GM21528 (cell line): ENCODE data around the gene FAM168B.

Experiments
- ATAC-seq: cut with Tn5 transposase; IDR thresholded peaks from one replicate; pipeline ENCODE4 v1.9.1; 2021; ENCODE audit warnings: mild to moderate bottlenecking, moderate library complexity; ENCODE audit not compliant: unreplicated experiment, low FRiP score

Gene FAM168B

DNA sequence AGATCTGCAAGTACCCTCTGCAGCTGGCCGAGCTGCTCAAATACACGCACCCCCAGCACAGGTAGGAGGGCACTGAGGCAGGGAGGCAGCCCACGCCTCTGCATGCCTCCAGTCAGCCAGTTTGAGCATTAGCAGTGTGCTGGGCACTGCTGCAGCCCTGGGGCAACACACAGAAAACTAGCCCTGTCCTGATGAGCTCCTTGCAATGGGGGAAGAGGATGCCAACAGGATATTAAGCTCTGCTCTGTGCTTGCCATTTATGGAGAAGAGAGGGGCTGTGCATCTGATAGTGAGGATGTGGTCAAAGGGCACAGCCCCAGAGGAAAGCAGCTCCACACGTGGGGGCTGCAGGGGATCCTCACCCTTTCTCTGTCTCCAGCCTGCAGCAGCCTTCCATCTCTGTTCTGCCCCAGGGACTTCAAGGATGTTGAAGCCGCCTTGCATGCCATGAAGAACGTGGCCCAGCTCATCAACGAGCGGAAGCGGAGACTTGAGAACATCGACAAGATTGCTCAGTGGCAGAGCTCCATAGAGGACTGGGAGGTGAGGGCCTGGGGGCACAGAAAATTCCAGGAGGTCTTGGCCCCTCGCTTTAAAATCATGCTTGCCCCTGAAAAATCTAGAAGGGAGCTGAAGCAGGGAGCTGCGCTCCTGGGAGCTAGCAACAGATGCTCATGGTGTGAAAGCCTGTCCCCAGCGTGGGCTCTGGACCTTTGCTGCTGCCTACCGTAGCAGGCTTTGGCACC, 51.7 kb downstream of the FAM168B start:
- no peak for ATAC-seq

DNA sequence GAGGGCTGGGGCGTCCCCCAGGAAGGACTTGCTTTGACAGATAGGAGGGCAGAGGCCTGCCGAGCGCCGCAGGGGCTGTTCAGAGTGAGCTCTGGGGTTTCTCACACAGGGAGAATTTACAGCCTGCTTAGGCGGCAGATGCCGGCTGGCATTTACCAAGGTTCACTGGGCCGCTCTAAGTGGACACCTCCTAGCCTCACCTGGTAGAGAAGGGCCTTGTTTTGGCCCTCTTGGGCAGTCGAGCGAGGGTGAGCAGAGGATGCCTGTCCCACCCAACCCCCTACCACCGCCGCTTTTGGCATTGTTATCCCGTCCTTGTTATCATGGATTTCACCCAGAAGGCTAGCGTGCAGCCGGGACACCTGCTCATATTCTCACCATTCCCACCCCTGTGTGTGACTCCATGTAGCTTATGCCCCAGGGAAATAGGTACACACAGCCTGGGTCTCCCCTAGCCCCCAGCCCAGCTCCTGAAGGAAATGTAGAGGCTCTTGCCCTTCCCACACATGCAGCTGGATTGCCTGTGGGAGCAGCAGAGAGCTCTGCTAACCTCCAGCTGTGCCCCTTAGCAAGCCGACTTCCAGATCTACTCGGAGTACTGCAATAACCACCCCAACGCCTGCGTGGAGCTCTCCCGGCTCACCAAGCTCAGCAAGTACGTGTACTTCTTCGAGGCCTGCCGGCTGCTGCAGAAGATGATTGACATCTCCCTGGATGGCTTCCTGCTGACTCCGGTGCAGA, 52.4 kb downstream of the FAM168B start:
- no peak for ATAC-seq

DNA sequence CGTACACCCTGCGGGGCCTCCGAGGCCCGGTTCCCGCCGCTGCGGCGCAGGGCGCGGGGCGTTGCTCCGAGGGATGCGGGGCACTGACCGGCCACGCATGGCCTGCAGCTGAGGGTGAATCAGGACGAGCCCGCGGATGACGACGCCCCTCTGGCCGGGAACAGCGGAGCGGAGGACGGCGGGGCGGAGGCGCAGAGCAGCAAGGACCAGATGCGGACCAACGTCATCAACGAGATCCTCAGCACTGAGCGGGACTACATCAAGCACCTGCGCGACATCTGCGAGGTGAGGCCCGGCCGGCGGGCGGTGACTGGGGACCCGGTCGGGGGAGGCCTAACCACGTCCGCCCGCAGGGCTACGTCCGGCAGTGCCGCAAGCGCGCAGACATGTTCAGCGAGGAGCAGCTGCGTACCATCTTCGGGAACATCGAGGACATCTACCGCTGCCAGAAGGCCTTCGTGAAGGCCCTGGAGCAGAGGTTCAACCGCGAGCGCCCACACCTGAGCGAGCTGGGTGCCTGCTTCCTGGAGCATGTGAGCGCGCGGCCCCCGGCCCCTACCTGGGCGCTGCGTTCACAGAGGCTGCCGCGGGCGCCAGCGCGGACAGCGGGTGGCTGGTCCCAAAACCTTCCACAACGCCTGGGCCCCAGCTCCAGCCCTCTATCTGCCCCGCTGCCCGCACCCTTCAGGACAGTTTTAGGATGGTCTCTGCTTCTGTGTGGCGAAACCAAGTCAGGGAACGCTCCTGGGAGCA, 53.2 kb downstream of the FAM168B start:
- ATAC-seq = no peak

DNA sequence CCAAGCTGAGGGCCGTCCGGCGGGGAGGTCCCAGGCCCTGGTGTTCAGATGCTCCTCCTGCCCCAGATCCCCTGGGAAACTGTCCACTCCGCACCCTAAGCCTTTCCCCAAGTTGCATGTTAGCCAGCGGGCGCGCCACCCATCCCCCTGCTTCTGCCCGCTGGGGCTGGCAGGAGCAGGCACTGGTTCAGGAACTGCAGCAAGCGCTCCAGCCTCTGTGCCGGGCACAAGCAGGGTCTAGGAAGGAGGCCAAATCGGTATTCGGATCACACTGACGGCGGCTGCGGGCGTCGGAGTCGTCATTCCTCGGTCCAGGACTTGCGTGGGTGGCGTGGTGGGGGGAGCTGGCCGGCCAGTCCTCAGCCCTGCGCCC, 53.7 kb downstream of the FAM168B start:
- no peak for ATAC-seq

DNA sequence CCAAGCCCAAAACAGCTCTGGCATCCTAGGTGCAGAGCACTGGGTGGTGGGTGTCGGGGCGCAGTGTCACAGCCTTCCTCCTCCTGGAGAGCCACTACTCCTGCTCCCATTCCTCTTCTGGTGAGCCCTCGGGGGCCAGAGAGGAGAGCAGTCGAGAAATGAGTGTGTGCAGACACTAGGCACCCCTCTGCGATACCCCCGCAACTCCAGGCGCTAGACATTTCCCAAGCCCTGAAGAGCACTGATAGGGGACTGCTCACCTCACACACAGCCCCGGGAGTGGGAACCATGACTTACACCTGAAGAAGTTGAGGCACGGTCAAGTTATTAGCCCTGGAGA, 54.2 kb downstream of the FAM168B start:
- no peak for ATAC-seq

DNA sequence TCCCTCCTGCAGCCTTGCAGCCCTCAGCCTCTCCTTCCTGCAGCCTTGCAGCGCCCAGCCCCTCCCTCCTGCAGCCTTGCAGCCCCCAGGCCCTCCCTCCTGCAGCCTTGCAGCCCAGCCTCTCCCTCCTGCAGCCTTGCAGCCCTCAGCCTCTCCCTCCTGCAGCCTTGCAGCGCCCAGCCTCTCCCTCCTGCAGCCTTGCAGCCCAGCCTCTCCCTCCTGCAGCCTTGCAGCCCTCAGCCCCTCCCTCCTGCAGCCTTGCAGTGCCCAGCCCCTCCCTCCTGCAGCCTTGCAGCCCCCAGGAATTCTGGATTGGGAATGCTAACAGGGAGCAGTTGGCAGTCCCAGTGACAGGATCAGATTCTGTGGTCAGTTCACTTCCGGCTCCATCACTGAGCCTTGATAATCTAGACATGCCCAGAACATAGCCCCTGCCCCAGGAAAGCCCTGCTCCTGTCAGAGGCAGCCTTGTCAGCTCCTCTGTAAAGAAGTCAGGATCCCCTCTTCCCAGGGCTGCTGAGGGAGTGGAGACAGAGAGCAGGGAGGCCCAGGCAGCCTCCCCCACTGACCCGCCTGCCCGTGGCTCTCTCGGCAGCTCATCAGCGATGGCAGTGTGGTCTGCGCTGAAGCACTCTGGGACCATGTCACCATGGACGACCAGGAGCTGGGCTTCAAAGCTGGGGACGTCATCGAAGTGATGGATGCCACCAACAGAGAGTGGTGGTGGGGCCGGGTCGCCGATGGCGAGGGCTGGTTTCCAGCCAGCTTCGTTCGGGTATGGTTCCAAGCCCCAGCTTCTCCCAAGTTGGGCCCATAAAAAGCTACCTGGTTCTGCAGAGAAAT, 54.8 kb downstream of the FAM168B start:
- ATAC-seq = no peak

DNA sequence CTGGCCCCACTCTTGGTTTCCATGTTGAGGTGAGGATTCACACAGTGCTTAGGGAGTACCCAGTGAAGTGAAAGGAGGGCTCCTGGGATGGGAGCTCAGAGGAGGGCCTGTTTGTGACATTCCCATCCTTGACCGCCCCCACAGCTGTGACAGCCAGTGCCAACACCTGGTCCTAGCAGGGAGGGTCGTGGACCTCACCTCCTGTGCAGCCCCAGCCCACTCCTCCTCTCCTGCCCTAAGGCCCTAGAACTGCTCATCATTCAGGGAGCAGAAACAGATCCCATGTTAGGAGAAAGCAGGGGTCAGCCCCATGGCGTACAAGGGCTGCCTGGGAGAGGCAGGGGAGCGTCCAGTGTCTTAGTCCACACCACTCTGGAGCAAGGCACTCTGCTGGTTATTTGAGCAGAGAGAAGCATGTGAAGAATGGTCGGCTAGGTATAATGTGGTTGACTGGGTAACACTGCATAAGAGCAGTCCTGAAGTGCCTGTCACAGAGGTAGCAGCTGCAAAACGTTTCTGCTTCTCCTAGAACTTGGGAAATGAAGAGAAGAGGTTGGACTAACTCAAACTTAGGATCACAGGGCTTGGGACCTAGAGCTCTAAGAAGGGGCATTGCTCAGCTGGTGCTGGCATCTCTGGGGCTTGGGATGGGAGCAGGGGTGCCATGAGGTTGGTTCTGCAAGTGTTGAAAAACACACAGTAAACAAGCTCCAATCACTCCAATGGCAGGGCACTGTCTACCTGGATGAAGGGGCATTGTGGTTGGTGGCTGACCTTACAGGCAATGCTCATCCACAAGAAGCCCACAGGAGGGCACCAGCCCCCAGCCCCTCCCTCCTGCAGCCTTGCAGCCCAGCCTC, 55.6 kb downstream of the FAM168B start:
- no peak for ATAC-seq

DNA sequence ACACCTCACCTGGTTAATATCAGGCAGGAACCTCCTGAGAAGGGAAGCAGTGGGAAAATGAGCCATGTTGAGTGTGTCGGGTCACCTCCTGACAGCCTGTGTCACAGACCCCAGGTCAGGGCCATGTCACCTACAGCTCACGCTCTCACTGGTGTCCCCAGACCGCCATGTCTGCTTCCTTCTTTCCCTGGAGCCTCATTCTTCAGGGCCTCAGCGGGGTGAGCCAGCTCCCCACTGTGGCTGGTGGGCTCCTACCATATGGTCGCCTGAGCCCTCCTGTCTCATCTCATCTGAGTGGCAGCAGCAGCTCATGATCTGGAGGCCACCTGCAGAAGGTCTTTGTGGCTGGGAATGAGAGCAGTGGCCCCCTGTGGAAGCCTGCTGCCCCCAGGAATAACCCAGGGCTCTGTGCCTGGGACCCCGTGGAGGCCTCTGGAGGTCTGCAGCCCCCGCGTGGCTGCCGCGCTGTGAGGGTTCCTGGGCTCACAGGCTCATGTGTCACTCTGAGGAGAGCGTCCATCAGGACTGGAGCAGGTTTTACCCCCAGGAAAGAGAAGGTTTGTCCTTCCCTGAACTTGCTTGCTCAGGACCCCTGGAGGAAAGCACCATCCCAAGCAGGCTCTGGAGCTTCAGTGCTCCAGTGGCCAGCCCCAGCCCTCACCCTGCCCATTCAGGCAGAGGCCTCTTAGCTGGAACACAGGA, 56.4 kb downstream of the FAM168B start:
- no peak for ATAC-seq

DNA sequence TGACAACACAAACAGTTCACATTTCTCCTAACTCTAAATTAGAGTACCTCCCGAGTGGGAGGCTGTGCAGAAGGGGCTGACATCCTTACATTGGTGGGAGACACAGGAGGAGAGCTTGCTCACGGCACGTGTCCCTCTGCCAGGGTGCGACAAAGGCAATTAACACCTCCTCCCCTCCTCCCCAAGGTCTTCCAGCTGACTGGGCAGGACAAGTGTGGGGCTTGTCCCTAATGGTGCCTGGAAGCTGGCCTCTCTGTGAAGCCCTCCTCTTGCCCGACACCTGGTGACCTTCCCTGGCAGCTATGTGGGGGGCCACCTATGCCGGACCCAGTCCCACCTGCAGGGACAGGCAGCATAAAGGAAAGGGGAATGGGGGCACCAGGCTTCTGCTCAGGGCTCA, 57.0 kb downstream of the FAM168B start:
- ATAC-seq = no peak

DNA sequence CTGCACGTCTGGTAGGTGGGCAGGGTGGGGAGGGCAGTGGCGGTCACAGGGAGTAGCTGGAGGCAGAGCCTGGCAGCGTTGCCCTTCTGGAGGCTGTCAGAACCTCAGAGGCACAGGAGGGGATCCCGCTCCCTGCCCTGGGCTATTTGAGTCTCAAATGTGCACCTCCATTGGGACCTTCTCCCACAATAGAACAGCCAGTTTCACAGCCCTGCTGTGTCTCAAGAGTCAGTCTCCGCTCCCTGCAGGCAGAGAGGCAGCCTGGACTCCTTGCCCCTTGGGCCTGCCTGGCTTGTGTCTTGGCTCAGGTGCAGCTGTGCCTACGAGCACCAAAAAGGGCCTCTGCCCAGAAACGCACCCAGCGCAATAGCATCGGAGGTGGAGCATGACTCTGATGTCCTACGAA, 57.4 kb downstream of the FAM168B start:
- ATAC-seq = no peak

DNA sequence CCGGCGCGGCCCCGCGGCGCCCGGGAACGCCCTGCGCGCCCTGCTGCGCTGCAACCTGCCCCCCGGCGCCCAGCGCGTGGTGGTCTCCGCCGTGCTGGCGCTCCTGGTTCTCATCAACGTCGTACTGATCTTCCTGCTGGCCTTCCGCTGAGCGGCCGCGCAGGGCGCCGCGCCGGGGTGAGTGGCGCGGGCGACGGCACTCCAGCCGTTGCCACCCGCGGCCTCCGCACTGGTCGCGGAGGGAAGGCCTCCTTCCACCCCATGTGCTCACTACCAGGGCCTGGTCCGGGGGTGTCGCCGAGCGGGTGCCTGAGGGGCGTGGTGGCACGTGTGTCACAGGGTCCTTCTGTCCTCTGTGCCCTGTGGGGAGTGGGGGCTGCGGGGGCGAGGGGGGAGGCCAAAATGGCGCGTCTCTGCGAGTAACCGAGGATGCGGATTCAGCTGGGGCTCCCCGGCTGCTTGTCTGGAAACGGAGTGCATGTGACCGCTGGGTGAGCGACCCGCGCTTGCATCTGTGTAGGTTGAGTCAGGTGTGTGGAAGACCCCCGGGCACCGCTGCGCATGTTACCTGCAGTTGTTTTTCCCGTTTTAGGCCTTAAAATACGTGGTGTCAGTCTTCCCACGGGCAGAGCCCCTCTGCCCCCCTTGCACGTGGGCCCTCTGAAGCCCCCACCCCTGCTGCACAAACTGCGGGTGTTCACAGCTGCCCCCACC, 58.0 kb downstream of the FAM168B start:
- ATAC-seq = no peak

DNA sequence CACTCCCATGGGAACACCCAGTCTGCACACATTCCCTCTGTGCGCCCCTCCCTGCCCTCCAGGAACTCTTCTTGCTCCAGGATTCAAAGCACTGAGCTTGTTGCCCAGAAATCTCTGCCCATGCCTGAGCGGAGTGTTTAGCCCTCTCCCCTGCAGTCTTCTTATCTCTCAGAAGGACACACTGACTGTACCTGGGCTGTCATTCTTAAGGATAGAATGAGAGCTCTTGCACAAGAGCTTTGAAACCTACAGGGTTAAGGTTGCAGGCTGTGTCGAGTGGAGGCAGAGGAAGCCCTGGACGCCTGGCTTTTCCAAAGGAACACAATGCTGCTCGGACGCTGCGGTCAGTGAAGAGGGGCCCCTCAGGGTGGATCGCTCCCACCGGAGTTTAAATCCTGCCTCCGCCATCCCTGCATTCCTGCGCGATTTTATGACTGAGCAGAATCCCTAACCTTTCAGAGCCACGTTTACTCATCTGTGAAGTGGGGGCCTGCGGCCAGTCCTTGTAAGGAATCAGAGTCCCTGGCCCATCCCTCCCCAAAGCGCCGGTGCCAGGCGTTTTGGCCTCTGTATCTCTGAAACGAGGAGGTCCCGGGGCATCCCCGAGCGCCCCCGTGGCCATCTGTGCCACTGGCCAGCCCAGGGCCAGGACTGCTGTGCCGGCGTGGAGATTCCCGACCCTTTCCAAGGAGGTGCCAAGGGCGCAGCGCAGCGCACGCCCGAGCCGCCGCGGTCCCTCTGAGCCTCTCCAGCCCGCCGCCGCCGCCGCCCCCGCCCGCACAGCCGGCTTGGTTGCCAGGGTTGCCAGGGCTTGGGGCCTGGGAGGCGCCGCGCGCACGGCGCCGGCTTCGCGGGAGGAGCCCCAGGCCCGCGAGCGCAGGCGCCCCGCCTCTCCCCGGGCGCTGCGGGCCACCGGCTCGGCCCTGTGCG, 58.9 kb downstream of the FAM168B start:
- ATAC-seq = no peak

DNA sequence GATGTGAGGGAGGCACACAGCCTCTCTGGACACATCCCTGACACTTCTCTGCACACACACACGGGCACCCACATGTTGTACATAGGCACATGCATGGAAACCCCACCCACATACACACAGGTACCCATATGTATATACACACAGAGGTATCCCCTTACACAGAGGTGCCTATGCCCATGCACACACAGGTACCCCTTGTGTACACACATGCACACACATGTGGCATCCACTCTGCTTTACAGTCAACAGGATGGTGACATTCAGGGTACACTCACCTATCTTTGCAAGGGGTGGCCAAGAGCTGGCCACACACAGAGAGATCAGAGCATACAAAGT, 59.5 kb downstream of the FAM168B start:
- ATAC-seq = no peak

DNA sequence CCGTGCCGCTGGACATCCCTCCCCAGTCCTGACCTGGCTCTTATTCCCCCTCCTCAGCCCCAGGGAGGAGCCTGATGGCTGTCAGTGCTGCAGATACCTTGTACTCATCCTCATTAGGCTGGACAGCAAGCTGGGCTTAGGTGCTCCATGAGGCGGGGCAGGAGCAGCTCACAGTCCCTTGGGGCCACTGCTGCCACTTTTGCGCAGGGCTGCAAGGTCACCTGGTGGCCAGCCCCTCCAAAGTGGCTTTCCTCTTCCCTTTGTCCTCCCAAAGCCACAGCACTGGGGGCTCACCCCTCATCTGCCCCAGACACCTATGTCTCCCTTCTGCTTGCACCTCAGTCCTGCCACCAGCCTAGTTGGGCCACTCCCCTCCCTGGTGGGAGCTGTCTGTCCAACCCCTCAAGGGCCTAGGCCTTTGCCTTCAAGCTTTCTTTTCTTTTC, 60.8 kb downstream of the FAM168B start:
- ATAC-seq = no peak

DNA sequence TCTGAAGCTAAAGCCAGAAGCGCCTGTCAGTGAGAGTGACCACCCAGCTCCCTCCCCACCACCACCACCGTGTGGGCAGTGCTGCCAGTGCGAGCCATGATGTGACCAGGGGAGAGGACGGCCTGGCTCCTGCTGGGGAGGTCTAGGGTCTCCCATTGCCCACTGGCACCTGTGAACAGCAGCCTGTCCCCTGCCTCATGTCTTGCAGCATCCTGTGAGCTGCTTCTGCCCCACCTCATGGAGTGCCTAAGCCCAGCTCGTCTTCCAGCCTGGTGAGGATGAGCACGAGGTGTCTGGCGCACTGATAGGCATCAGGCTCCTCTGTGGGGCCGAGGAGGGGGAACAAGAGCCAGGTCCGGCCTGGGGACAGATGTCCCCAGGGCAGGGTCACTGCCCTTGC, 61.4 kb downstream of the FAM168B start:
- no peak for ATAC-seq

DNA sequence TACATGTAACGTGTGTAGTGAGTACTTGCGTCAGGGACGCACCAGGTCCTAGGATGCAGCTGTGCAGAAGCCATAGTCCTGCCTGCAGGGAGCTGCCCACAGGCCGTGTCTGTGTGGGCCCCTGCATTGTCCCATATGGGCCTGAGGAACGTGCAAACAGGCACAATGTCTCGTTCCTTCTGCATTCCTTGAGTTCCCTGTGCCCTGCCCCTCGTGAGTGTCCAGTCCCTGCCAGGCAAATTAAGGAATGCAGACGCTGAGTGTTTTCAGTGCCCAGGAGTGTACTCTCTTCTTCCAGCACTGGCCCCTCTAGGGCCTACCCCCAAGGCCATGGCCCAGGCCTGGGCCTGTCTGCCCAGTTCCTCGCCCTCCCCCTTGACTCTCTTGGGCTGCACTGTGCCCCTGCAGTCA, 61.8 kb downstream of the FAM168B start:
- ATAC-seq = no peak

DNA sequence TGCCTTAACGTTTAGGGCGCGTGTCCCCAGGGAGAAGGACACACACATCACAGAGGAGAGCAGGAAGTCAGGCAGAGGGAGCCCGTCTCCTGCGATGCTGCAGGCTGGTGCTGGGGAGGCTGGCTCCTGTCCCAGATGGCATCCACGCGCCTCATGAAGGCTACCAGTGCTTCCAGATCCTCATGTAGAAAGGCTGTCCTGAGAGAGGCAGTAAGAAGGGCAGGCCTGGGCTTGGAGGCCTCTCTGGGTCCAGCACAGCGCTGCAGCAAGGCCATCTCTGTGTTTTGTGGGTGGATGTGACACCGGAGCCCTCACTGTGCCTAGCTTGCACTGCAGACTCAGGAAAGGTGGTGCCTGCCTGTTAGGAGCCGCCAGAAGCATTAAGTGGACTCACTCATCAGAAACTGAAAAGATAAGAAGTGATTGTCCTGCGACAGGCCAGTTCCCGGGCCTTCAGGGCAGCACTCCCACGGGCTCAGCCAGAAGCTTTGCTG, 62.7 kb downstream of the FAM168B start:
- no peak for ATAC-seq
